Stimulated activated naive CD8-positive, alpha-beta T cell treated with anti-CD3 and anti-CD28 coated beads, Interleukin-15, amount 100 ng/mL, for 72 hours (primary cell): Measurements from ENCODE around the gene MEIS3.
"Not testable (repeated sequence)": the region's sequence is repeated elsewhere in the genome, so short reads cannot be mapped to it uniquely, and the experiment has no call there.

ENCODE experiments used
- ATAC-seq: fragments of 150-1000 bp; cut with Tn5 transposase; 2 replicates; pipeline ENCODE4 v1.10.0; 2021; ENCODE audit warnings: mild to moderate bottlenecking, moderate library complexity
- DNase-seq, 2 donors: peaks; one replicate each; pipeline ENCODE4 v3.0.0; 2021 to 2022
- H3K27ac Mint-ChIP-seq, 2 donors: one replicate each; pipeline ENCODE4 v1.8.0; 2022; ENCODE audit warnings: mild to moderate bottlenecking in 2 of 2, mixed read lengths in 2 of 2, moderate library complexity in 2 of 2
- H3K27me3 Mint-ChIP-seq: one replicate; pipeline ENCODE4 v1.8.0; 2022; ENCODE audit warnings: mixed read lengths
- H3K4me1 Mint-ChIP-seq: one replicate; pipeline ENCODE4 v1.8.0; 2022; ENCODE audit warnings: mild to moderate bottlenecking, mixed read lengths
- H3K4me3 Mint-ChIP-seq, 2 donors: one replicate each; pipeline ENCODE4 v1.8.0; 2022; ENCODE audit warnings: mild to moderate bottlenecking in 2 of 2, mixed read lengths in 2 of 2, moderate library complexity in 1 of 2
- H3K9me3 Mint-ChIP-seq, 2 donors: one replicate each; pipeline ENCODE4 v1.8.0; 2022; ENCODE audit warnings: mixed read lengths in 2 of 2

Gene MEIS3

DNA sequence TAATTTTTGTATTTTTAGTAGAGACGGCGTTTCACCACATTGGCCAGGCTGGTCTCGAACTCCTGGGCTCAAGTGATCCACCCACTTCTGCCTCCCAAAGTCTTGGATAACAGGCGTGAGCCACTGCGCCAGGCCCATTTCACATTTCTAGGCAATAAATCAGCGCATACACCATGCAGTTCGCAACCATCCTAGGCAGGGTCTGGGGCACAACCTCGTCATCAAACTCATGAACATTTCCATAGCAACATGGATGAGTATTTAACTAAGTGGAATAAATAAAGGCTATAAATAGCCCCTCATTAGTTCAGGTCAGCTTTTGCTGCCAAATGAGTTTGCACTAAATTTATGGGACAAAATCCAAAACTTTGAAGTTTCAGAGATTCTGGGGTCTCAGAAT lies 8.2 kb downstream of the MEIS3 start:
- Mint-ChIP-seq H3K27ac (no peak overlapping the region), H3K4me1 (peaks cover 3% of the 10 kb centered on the region), H3K9me3 (no peaks in the 10 kb centered on the region), H3K27me3 (peaks cover 67% of the 10 kb centered on the region), H3K4me3 (no peak overlapping the region)
- ATAC-seq (no peak), DNase-seq (no peak)

DNA sequence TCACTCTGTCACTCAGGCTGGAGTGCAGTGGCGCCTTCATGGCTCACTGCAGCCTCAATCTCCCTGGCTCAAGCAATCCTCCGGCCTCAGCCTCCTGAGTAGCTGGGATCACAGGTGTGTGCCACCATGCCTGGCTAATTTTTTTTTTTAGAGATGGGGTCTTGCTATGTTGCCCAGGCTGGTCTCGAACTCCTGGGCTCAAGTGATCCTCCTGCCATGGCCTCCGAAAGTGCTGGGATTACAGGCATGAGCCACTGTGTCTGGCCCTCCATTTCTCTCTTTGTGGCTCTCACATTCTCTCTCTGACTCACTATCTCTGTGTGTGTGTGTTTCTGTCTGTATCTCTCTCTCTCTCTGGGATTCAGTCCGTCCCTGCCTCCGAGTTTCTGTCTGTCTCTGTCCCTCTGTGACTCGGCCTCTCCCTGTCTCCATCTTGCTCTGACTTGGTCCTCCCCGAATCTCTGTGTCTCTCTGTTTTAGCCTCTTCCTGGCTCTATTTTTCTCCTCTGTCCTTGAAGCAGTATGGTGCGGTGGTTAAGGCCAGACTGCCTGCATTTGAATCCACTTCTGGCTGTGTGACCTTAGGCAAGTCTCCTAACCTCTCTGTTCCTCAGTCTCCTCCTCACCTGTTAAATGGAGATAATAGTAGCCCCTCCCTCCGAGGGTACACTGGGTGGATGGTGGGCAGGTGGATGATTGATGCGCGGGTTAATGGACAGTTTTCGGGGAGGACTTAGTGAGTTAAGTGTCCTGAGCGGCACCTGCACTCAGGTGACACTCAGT lies 11.0 kb downstream of the MEIS3 start:
- Mint-ChIP-seq H3K4me1 (no peaks in the 10 kb centered on the region), H3K9me3 (no peaks in the 10 kb centered on the region), H3K27me3 (peaks cover 67% of the 10 kb centered on the region), H3K4me3 (no peak overlapping the region), H3K27ac (no peak overlapping the region)
- DNase-seq (no peak), ATAC-seq (no peak)

DNA sequence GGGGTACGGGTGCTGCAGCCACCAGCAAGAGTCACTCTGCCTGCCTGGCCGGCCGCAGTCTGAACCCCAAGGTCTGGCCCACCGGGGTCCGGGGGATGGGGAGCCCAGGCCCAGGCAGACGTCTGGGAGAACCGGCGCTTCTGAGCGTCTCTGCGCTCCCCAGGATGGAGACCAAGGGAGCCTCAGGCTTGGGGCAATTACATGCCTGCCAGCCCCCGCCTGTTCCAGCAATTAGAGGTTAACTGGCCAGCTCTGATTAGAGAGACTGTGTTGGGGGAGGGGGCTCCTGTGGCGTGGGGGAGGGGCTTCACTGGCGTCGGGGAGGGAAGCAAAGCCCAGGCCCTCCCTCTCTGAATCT lies 11.9 kb downstream of the MEIS3 start:
- Mint-ChIP-seq H3K27ac (no peak overlapping the region), H3K9me3 (no peaks in the 10 kb centered on the region), H3K27me3 (peaks cover 68% of the 10 kb centered on the region), H3K4me1 (no peaks in the 10 kb centered on the region), H3K4me3 (no peak overlapping the region)
- DNase-seq (no peak), ATAC-seq (no peak)

DNA sequence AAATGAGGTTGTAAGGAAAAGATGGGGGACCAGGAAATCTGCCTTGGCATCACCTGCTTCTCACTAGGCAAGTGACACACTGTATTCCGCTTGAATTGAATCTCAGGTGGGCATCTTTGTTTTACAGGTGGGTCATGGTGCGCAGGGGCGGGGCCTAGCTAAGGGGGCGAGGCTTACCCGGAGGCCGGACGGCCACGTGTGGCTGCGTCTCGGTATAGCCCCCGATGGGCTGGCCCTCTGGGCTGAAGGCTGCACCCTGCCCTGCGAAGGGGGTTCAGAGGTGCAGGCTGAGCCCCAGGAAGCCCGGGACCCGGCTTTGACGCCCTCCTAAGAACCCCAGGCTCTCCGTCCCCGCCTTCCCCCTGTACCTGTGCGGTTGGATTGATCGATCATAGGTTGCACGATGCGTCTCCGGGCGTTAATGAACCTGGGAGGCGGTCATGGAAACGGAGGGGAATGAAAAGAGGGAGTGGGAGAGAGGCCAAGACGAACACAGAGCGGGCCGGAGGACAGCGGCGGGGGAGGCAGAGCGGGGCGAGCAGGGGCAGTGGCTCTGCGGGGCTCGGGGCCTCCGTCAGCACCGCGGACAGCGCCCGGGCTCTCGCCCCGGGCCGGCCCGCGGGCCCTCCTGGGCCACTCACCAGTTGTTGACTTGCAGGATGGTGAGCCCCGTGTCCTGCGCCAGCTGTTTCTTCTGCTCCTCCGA lies 12.5 kb downstream of the MEIS3 start:
- Mint-ChIP-seq H3K27ac (no peak overlapping the region), H3K4me3 (no peak overlapping the region), H3K9me3 (no peaks in the 10 kb centered on the region), H3K4me1 (no peaks in the 10 kb centered on the region), H3K27me3 (peaks cover 68% of the 10 kb centered on the region)
- DNase-seq: no peak
- no peak for ATAC-seq

DNA sequence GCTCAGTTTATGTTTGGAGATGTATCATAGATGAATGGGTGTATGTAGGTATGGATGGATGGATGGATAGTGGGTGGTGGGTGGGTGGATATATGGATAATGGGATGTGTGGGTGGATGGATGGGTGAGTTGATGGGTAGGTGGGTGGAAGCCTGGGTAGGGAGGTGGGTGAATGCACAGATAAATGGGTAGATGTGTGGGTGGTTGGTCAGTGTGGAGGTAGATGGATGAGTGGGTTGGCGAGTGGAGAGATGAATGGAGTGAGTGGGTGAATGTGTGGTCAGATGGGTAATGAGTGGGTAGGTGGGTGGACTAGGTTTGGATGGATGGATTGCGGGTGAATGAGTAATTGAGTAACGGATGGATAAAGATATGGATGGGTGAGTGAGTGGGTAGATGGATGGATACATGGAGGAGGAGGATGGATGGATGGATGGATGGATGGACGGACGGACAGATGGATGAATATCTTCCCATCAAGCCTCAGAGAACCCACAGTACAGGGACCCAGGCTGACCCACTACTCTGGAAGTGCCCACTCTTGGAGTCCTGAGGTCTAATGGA lies 13.4 kb downstream of the MEIS3 start:
- H3K27me3 Mint-ChIP-seq: peaks cover 68% of the 10 kb centered on the region
- ATAC-seq (no peak), DNase-seq (no peak)
- no peaks in the 10 kb centered on the region for H3K4me1 Mint-ChIP-seq
- H3K27ac Mint-ChIP-seq: no peak overlapping the region
- no peak overlapping the region for H3K4me3 Mint-ChIP-seq
- no peaks in the 10 kb centered on the region for H3K9me3 Mint-ChIP-seq

DNA sequence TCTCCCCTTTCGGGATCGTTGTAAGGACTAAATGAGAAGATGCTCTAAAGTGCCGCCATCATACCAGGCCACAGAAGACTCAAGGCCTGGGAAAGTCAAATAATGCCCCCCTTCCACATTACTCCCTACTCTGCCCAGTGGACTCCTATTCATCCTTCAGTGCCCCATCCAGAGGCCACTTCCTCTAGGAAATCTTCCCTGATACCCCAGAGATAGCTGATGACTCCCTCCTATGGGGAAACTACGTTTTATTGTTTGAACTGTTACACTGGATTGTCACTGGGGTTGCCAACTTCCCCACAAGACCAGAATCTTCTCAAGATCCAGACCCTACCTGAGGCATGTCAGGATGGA lies 14.2 kb downstream of the MEIS3 start:
- no peak overlapping the region for H3K27ac Mint-ChIP-seq
- H3K4me3 Mint-ChIP-seq: no peak overlapping the region
- H3K4me1 Mint-ChIP-seq: no peaks in the 10 kb centered on the region
- ATAC-seq (no peak), DNase-seq (no peak)
- H3K27me3 Mint-ChIP-seq: peaks cover 68% of the 10 kb centered on the region
- H3K9me3 Mint-ChIP-seq: no peaks in the 10 kb centered on the region

DNA sequence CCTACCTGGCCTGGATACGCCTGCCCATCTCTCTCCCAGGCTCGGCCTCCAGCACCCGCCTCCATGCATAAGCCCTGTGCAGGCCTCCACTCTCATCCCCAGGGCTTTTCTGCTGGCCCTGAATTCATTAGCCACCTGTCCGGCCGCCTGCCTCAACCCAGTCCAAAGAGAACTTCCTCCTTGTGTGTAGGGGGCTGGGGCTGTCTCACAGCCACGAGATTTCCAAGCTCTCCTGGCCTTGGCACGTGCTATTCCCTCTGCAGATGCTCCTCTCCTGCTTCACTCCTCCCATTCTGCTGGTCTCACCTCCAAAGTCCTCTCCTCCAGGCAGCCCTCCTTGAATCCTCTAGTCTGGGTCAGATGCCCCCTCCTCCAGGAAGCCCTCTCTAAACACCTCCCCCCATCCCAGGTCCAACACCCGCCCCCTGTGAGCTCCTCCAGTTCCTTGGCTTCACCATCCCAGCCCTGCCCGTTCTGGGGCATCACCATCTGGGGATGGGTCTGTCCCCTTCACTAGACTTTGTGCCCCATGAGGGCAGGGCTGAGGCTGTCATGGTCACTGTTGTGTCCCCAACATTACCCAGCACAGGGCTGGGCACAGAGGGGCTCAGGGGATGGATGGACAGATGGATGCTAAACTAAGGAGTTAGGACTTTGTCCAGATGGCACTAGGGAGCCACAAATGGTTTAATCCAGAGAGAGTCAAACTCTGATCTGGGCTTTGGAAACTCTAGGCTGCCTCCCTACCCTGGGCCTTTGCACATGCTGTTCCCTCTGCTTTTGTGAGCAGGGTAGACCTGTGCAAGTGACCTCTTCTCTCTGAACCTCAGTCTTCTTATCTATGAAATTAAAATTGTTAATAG lies 14.8 kb downstream of the MEIS3 start:
- ATAC-seq: no peak
- Mint-ChIP-seq H3K27me3 (peaks cover 68% of the 10 kb centered on the region), H3K9me3 (no peaks in the 10 kb centered on the region), H3K4me3 (no peak overlapping the region), H3K4me1 (no peaks in the 10 kb centered on the region), H3K27ac (no peak overlapping the region)
- DNase-seq: no peak

DNA sequence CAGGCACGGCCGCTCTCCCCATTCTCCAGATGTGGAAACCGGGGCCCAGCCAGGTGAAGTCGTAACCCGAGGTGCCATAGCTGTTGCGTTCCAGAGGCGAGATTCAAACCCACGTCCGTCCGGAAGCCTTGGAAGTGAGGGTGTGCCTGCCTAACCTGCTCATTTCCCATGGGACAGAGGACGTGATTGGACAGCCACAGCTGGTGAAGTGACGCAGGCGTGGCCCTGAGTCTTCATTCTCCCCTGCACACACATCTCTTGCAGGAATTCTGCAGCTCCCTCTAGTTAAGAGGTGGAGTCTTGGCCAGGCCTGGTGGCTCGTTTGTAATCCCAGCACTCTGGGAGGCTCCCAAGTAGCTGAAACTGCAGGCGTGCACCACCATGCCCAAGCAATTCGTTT lies 16.8 kb downstream of the MEIS3 start:
- peaks cover 59% of the 10 kb centered on the region for H3K27me3 Mint-ChIP-seq
- H3K4me1 Mint-ChIP-seq: no peaks in the 10 kb centered on the region
- H3K4me3 Mint-ChIP-seq: no peak overlapping the region
- no peak overlapping the region for H3K27ac Mint-ChIP-seq
- no peaks in the 10 kb centered on the region for H3K9me3 Mint-ChIP-seq
- no peak for DNase-seq
- no peak for ATAC-seq

DNA sequence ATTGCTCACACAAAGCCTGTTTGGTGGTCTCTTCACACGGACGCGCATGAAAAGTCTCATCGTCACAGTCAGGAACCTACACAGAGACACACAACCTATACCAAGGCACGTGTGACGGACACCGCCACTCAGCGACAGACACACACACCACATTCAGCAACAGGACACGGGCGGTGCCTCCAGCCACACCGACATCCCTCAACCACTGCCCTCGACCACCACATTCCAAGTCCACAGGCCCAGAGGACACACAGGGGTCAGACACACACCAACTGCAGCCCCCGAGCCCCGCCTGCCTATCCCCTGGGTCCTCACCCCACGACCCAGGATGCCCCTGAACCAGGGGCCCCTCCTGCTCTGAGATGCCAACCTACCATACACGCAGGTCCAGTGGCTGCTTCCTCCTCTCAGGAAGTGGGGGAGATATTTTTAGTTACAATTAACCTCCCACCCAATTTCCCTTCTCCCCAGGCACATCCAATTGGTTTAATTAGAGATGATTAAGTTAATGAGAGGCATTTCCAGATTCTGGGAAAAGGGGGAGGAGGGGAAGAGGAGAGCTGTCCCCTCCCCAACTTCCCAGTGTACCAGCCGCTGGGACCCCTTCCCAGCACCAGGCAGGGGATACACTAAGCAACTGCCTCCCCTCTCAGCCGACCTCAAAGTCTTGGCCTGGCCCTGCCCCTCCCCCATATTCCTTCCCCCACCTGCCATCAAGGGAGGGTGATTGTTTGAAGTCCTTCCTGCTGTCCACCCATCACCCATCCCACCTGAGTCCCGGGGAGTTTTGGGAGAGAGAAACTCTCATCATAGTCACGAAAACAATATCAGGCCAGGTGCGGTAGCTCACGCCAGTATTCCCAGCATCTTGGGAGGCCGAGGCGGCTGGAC lies 20.4 kb downstream of the MEIS3 start:
- Mint-ChIP-seq H3K4me1 (no peaks in the 10 kb centered on the region), H3K27ac (no peak overlapping the region), H3K9me3 (no peaks in the 10 kb centered on the region), H3K27me3 (peaks cover 31% of the 10 kb centered on the region), H3K4me3 (no peak overlapping the region)
- DNase-seq: no peak
- ATAC-seq: no peak

DNA sequence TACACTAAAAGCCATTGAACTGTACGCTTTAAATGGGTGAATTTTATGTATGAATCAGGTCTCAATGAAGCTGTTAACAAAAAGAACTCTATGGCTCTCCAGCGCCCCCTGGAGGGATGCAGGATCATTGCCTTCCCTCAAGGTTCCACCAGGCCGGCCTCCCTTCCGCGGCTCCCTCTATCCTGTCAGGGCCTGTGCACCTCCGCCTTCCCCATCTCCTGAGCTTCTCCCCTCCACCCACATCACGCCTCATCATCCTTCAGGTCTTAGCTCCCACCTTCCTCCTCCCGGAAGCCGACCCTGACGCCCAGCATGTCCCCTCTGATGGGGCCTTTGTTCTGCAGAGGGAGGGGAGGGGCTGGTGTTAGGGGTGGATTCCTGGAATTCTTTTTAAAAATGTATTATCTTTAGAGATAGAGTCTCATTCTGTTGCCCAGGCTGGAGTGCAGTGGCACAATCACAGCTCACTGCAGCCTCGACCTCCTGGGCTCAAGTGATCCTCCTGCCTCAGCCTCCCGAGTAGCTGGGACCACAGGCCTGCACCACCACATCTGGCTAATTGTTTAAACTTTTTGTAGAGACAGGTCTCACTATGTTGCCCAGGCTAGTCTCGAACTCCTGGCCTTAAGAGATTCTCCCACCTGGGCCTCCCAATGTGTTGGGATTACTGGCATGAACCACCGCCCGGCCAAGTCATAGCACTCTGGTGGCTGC lies 27.7 kb downstream of the MEIS3 start:
- DNase-seq: peak; percentile 76 to 78
- H3K4me3 Mint-ChIP-seq: no peak overlapping the region
- ATAC-seq: peak; percentile 84
- no peak overlapping the region for H3K27ac Mint-ChIP-seq
- H3K9me3 Mint-ChIP-seq: no peaks in the 10 kb centered on the region
- peaks cover 5% of the 10 kb centered on the region for H3K4me1 Mint-ChIP-seq
- peaks cover 22% of the 10 kb centered on the region for H3K27me3 Mint-ChIP-seq

DNA sequence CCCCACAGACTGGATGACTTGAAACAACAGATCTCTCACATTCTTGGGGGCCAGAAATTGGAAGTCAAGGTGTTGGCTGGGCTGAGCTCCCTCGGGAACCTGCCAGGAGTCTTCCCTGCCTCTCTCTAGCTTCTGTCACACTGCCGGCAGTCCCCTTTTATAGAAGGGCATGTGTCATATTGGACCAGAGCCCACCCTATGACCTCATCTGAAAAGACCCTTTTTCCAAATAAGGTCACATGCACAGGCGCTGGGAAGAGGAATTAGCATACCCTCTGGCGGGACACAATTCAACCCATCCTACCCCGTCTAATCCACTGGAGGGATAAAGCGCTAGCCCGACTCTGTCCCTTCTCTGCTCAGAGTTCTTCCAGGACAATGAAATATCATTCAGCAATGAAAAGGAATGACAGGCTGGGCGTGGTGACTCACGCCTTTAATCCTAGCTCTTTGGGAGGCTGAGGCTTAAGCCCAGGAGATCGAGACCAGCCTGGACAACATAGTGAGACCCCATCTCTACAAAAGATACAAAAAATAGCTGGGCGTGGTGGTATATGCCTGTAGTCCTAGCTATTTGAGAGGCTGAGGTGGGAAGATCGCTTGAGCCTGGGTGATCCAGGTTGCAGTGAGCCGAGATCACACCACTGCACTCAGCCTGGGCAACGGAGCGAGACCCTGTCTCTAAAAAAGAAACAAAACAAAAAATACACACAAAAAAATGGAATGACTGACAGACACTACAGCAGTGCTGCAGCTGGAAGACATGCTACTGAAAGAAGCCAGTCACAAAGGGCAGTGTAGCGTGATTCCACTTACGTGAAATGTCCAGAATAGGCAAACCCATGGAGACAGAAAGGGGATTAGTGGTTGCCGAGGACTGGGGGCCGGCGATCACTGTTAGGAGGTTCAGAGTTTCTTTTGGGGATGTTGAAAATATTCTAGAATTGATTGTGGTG lies 28.5 kb downstream of the MEIS3 start:
- DNase-seq (no peak), ATAC-seq (no peak)
- Mint-ChIP-seq H3K4me1 (peaks cover 5% of the 10 kb centered on the region), H3K27me3 (peaks cover 22% of the 10 kb centered on the region), H3K4me3 (no peak overlapping the region), H3K9me3 (no peaks in the 10 kb centered on the region), H3K27ac (no peak overlapping the region)

DNA sequence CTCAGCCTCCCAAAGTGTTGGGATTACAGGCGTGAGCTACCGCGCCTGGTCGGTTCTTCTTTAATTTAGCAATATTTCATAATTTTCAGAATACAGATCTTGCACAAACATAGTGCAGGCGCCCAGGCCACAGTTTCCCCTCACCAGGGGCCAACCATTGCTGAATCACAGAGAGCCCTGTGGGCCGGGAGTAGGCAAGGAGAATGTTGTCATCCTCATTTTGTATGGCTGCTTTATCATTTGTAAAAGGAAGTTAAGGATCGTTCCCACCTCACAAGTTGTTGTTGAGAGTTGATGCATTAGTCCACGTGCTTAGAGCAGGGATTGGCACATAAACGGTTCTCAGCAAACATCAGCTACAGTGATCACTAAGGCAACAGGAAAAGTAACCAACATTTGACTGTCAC lies 30.2 kb downstream of the MEIS3 start:
- H3K4me3 Mint-ChIP-seq: no peak overlapping the region
- no peak overlapping the region for H3K27ac Mint-ChIP-seq
- peaks cover 17% of the 10 kb centered on the region for H3K27me3 Mint-ChIP-seq
- ATAC-seq (no peak), DNase-seq (no peak)
- H3K4me1 Mint-ChIP-seq: peaks cover 5% of the 10 kb centered on the region
- no peaks in the 10 kb centered on the region for H3K9me3 Mint-ChIP-seq

DNA sequence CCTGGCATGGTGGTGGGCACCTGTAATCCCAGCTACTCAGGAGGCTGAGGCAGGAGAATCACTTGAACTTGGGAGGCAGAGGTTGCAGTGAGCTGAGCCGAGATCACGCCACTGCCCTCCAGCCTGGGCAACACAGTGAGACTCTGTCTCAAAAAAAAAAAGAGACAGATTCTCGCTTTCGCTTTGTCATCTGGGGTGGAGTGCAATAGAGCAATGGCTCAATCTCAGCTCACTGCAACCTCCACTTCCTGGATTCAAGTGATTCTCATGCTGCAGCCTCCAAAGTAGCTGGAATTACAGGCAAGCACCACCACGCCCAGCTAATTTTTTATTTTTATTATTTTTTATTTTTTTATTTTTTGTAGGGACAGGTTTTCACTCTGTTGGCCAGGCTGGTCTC lies 30.6 kb downstream of the MEIS3 start:
- not testable (repeated sequence) for ATAC-seq, H3K4me1 Mint-ChIP-seq, H3K27ac Mint-ChIP-seq, H3K9me3 Mint-ChIP-seq, H3K4me3 Mint-ChIP-seq, DNase-seq
- H3K27me3 Mint-ChIP-seq: peaks cover 13% of the 10 kb centered on the region

DNA sequence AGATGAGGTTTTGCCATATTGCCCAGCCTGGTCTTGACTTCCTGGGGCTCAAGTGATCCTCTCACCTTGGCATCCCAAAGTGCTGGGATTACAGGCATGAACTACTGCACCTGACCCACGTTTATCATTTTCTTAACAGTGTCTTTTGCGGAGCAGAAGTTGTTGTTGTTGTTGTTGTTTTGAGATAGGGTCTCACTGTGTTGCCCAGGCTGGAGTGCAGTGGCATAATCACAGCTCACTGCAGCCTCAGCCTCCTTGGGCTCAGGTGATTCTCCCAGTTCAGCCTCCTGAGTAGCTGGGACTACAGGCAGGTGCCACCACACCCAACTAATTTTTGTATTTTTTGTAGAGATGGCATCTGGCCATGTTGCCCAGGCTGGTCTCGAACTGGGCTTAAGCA lies 31.7 kb downstream of the MEIS3 start:
- H3K4me1 Mint-ChIP-seq: peaks cover 15% of the 10 kb centered on the region
- not testable (repeated sequence) for ATAC-seq

More for the DNA sequence above, 31.7 kb downstream of the MEIS3 start:
- not testable (repeated sequence) for H3K4me3 Mint-ChIP-seq, H3K27ac Mint-ChIP-seq, H3K9me3 Mint-ChIP-seq, DNase-seq, H3K27me3 Mint-ChIP-seq
